ENCODE results near the gene NUDT22. TPM values are rescaled to one million over a fixed set of nuclear protein-coding genes. Genes with fewer than 3 reads are reported as not detected.

NUDT22 gene
- total and polyA plus RNA-seq, 2 of the 8 experiments (the other 6 are each of a cell fraction or from before 2014, with no cell fraction given): 43.4 to 69.0 TPM

DNA sequence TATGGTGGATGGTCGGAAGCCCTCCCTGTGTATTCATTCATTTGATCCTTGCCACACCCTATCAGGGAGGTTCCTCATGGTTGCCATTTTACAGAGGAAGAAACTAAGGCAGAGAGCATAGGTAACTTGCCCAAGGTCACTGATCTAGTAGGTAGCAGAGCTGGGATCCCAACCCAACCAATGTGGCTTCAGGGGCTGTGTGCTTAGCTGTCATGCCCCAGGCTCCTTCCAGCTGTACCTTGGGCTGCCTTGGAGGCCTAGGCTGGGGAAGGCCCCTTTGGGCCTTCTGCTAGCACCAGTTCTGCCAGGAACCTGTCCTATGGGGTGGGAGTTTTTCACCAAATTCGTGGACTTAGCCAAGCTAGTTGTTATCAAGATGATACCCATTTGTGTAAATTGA lies 49.8 kb downstream of the NUDT22 start (continued):
- TF ChIP-seq, protein P1, sequence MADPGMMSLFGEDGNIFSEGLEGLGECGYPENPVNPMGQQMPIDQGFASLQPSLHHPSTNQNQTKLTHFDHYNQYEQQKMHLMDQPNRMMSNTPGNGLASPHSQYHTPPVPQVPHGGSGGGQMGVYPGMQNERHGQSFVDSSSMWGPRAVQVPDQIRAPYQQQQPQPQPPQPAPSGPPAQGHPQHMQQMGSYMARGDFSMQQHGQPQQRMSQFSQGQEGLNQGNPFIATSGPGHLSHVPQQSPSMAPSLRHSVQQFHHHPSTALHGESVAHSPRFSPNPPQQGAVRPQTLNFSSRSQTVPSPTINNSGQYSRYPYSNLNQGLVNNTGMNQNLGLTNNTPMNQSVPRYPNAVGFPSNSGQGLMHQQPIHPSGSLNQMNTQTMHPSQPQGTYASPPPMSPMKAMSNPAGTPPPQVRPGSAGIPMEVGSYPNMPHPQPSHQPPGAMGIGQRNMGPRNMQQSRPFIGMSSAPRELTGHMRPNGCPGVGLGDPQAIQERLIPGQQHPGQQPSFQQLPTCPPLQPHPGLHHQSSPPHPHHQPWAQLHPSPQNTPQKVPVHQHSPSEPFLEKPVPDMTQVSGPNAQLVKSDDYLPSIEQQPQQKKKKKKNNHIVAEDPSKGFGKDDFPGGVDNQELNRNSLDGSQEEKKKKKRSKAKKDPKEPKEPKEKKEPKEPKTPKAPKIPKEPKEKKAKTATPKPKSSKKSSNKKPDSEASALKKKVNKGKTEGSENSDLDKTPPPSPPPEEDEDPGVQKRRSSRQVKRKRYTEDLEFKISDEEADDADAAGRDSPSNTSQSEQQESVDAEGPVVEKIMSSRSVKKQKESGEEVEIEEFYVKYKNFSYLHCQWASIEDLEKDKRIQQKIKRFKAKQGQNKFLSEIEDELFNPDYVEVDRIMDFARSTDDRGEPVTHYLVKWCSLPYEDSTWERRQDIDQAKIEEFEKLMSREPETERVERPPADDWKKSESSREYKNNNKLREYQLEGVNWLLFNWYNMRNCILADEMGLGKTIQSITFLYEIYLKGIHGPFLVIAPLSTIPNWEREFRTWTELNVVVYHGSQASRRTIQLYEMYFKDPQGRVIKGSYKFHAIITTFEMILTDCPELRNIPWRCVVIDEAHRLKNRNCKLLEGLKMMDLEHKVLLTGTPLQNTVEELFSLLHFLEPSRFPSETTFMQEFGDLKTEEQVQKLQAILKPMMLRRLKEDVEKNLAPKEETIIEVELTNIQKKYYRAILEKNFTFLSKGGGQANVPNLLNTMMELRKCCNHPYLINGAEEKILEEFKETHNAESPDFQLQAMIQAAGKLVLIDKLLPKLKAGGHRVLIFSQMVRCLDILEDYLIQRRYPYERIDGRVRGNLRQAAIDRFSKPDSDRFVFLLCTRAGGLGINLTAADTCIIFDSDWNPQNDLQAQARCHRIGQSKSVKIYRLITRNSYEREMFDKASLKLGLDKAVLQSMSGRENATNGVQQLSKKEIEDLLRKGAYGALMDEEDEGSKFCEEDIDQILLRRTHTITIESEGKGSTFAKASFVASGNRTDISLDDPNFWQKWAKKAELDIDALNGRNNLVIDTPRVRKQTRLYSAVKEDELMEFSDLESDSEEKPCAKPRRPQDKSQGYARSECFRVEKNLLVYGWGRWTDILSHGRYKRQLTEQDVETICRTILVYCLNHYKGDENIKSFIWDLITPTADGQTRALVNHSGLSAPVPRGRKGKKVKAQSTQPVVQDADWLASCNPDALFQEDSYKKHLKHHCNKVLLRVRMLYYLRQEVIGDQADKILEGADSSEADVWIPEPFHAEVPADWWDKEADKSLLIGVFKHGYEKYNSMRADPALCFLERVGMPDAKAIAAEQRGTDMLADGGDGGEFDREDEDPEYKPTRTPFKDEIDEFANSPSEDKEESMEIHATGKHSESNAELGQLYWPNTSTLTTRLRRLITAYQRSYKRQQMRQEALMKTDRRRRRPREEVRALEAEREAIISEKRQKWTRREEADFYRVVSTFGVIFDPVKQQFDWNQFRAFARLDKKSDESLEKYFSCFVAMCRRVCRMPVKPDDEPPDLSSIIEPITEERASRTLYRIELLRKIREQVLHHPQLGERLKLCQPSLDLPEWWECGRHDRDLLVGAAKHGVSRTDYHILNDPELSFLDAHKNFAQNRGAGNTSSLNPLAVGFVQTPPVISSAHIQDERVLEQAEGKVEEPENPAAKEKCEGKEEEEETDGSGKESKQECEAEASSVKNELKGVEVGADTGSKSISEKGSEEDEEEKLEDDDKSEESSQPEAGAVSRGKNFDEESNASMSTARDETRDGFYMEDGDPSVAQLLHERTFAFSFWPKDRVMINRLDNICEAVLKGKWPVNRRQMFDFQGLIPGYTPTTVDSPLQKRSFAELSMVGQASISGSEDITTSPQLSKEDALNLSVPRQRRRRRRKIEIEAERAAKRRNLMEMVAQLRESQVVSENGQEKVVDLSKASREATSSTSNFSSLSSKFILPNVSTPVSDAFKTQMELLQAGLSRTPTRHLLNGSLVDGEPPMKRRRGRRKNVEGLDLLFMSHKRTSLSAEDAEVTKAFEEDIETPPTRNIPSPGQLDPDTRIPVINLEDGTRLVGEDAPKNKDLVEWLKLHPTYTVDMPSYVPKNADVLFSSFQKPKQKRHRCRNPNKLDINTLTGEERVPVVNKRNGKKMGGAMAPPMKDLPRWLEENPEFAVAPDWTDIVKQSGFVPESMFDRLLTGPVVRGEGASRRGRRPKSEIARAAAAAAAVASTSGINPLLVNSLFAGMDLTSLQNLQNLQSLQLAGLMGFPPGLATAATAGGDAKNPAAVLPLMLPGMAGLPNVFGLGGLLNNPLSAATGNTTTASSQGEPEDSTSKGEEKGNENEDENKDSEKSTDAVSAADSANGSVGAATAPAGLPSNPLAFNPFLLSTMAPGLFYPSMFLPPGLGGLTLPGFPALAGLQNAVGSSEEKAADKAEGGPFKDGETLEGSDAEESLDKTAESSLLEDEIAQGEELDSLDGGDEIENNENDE (IDR thresholded peaks at IDR 0.05; ENCODE audit: insufficient replicate concordance, low read length): no peak
- TF ChIP-seq JUND (IDR thresholded peaks at IDR 0.05; ENCODE audit: low read length) (no peak), KDM1A (IDR thresholded peaks at IDR 0.05; ENCODE audit: borderline replicate concordance, low read length) (no peak), KDM5A (IDR thresholded peaks at IDR 0.05; ENCODE audit: low read length) (no peak)

Data from H1 (cell line).